SHP77 (cell line): Measurements from ENCODE around the gene CCDC192.

ENCODE experiments used
- DNase-seq, 2 experiments: peaks; one replicate each; lab custom pipeline; 2025; lab: John Stamatoyannopoulos, UW

Gene CCDC192

GRCh38 chr5:127923804-127924570, 220.8 kb downstream of the CCDC192 start:
- no peak for DNase-seq

- peak in 1 of 2 experiments; percentile 21 for DNase-seq
These were observed 221.4 kb downstream of the CCDC192 start for GRCh38 chr5:127924606-127925005.

GRCh38 chr5:127925916-127926315, 222.7 kb downstream of the CCDC192 start:
- peak in 1 of 2 experiments; percentile 15 for DNase-seq

- DNase-seq, result no peak
These were observed 223.8 kb downstream of the CCDC192 start for GRCh38 chr5:127926974-127927373.

GRCh38 chr5:127928053-127928452, 224.9 kb downstream of the CCDC192 start:
- no peak for DNase-seq

- DNase-seq, result no peak
These were observed 227.1 kb downstream of the CCDC192 start for GRCh38 chr5:127930311-127930710.

- DNase-seq, result no peak
These were observed 228.2 kb downstream of the CCDC192 start for GRCh38 chr5:127931396-127931795.

- no peak for DNase-seq
These were observed 230.2 kb downstream of the CCDC192 start for GRCh38 chr5:127933348-127933747.

GRCh38 chr5:127934791-127935256, 231.6 kb downstream of the CCDC192 start:
- DNase-seq, result peak; percentile 83 to 86

- DNase-seq, result no peak
These were observed 232.2 kb downstream of the CCDC192 start for GRCh38 chr5:127935398-127935797.

GRCh38 chr5:127936439-127936972, 233.3 kb downstream of the CCDC192 start:
- no peak for DNase-seq

- no peak for DNase-seq
These were observed 235.6 kb downstream of the CCDC192 start for GRCh38 chr5:127938746-127939145.

GRCh38 chr5:127940854-127941253, 237.7 kb downstream of the CCDC192 start:
- DNase-seq, result no peak

GRCh38 chr5:127941646-127942045, 238.5 kb downstream of the CCDC192 start:
- DNase-seq, result no peak

- DNase-seq, result no peak
These were observed 239.3 kb downstream of the CCDC192 start for GRCh38 chr5:127942246-127943060.

- DNase-seq, result no peak
These were observed 239.8 kb downstream of the CCDC192 start for GRCh38 chr5:127943061-127943371.

- no peak for DNase-seq
These were observed 240.9 kb downstream of the CCDC192 start for GRCh38 chr5:127944125-127944524.

GRCh38 chr5:127947941-127948340, 244.8 kb downstream of the CCDC192 start:
- DNase-seq, result no peak

GRCh38 chr5:127950707-127951391, 247.7 kb downstream of the CCDC192 start:
- DNase-seq, result no peak

GRCh38 chr5:127951791-127952190, 248.6 kb downstream of the CCDC192 start:
- DNase-seq, result no peak

GRCh38 chr5:127957183-127957582, 254.0 kb downstream of the CCDC192 start:
- DNase-seq, result peak in 1 of 2 experiments; percentile 48

- DNase-seq, result no peak
These were observed 254.6 kb downstream of the CCDC192 start for GRCh38 chr5:127957701-127958239.
